HG02763 (cell line): ENCODE results near the gene MYO1C.
"Not testable (repeated sequence)": the region's sequence is repeated elsewhere in the genome, so short reads cannot be mapped to it uniquely, and the experiment has no call there.

ENCODE experiments used
- ATAC-seq: cut with Tn5 transposase; IDR thresholded peaks from one replicate; pipeline ENCODE4 v1.9.1; 2021; ENCODE audit warnings: mild to moderate bottlenecking, moderate library complexity; ENCODE audit not compliant: unreplicated experiment

Gene MYO1C

GRCh38 chr17:1467258-1467657 is 25.2 kb downstream of the MYO1C start:
- ATAC-seq, result no peak

DNA sequence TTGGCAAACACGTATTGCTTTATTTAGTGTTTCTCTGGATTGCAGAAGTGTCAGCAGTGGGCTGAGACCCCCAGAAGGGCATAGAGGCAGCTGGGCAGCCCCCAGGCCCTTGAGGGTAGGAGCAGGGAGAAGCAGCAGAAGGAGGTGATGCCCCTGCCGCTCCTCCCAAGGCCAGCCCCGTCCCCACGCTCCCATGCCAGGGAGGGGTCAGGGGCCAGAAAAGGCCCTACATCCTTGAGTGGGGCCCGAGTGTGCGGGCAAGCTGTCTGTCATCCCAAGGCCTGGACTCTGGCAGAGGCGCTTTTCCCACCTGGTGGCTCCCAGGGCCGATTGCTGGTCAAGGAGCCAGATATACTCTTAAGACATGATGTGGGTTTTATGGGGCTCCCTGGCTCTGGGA is 28.3 kb downstream of the MYO1C start:
- no peak for ATAC-seq

DNA sequence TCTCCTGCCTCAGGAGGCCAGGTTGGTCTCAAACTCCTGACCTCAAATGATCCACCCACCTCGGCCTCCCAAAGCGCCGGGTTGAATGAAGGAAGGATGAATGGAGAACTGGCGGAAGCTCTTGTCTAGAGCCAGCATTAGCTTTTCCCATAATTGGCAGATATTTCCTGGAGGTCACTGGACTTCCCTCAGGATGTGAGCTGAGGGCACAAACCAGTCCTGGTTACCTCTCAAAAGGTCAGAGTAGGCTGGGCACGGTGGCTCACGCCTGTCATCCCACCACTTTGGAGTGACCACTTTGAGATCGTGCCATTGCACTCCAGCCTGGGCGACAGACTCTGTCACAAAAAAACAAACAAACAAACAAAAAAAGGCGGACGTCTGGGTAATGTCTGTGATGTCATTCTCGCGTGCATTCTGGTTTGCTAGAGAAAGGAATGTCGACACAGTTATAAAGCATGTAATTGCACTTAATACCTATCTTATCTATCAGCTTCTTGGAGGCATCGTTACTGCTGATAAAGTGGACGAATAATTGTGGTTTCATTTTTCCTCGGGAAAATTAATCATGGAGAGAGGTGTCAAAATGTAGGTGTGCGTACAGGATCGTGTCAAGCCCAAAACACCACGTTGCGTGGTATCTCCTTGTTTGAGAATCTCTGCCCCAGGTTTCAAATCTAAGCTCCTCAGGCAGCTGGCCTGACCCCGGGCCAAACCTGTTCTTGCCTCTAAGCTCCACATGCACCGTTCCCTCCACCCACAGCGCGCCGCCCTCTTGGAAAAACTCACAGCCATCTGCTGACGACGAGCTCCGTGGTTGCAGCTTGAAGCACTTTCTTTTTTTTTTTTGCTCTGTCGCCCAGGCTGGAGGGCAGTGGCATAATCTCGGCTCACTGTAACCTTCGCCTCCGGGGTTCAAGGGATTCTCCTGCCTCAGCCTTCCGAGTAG is 30.0 kb downstream of the MYO1C start:
- no peak for ATAC-seq

DNA sequence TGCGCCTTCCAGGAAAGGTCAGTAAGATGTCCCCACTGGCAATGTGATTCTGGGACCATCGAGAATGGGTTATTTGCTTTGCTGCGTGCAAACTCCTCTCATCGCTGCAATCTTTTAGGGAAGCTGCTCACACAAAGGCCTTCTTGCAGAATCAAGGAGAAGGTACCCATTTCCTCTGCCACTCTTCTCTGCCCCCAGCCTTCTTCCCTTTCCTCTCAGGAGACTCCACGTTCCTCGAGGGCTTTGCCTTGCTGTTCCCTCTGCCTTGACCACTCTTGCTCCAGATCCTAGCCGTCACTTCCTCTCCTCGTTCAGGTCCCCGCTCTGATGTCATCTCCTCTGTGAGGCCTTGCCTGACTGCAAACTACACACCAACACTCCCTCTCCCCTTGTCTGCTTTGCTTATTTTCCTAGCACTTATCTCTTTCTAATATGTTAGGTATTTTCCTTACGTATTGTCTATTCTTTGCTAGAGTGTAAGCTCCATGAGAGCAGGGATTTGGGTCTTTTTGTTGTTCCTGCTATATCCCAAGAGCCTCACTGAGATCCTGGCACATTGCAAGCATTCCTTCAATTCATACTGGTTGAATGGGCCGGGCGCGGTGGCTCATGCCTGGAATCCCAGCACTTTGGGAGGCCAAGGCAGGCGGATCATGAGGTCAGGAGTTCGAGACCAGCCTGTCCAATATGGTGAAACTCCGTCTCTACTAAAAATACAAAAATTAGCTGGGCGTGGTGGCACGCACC is 31.1 kb downstream of the MYO1C start:
- no peak for ATAC-seq

DNA sequence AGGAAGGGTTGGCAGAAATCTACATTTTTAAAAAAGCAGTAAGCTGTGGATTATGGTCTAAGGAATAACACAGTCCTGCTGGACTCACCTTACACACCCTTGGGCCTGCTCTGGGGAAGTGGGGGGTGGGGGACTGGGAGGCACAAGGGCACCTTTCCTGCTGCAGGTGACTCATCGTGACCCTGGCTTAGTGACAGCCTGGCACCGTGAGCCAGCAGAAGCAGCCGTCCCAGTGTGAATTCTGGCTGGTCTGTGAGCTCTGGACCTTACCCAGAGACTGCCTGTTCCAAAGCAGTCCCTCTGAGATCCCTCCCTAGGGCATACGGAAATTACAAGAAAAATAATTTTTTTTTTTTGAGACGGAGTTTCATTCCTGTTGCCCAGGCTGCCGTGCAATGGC is 32.3 kb downstream of the MYO1C start:
- ATAC-seq, result no peak

- ATAC-seq, result peak; percentile 87
Measured at GRCh38 chr17:1455797-1456599, 36.5 kb downstream of the MYO1C start, which contains the start of gene CRK. CRK (minus strand) TSS chr17:1456232; CDS start chr17:1456117, 115 bp downstream.

- peak; percentile 31 for ATAC-seq
Measured at GRCh38 chr17:1455291-1455796, 37.1 kb downstream of the MYO1C start.

DNA sequence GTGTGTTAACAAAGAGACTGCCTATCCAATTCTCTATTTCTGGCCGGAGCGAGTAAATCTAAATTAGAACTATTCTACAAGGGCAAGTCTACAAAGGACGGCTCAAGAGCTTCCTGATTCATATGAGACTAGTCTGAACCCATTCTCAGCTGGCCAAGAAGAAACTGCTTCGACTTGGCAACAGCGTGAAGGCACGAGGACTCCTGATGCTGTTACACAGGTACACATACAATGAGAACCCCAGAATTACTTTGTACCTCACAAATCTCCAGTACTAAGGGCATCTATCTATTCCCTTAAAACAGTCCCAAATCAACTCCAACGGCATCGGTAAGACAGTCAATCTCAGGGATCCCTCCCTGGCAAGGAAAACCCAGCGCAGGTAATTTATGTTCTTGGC is 37.9 kb downstream of the MYO1C start:
- ATAC-seq, result no peak

DNA sequence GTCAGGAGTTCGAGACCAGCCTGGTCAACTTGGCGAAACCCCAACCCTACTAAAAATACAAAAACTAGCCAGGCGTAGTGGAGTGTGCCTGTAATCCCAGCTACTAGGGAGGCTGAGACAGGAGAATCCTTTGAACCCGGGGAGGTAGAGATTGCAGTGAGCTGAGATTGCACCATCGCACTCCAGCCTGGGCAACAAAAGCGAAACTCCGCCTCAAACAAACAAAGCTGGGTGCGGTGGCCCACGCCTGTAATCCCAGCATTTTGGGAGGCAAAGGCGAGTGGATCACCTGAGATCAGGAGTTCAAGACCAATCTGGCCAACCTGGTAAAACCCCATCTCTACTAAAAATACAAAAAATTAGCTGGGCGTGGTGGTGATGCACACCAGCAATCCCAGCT is 38.8 kb downstream of the MYO1C start:
- ATAC-seq, result not testable (repeated sequence)

DNA sequence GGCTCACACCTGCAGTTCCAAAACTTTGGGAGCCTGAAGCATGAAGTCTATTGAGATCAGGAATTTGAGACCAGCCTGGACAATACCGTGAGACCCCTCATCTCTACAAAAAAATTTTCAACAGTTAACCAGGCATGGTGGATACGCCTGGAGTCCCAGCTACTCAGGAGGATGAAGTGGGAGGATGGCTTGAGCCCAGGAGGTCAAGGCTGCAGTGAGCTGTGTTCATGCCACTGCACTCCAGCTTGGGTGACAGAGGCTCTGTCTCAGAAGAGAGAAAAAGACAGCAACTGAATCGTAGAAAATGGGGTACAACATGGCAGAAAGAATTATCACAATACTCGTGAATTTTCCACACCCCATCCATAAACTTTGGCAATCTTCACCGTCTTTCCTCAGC is 39.6 kb downstream of the MYO1C start:
- ATAC-seq, result no peak

- ATAC-seq, result not testable (repeated sequence)
Measured at GRCh38 chr17:1450261-1450660, 42.2 kb downstream of the MYO1C start.

DNA sequence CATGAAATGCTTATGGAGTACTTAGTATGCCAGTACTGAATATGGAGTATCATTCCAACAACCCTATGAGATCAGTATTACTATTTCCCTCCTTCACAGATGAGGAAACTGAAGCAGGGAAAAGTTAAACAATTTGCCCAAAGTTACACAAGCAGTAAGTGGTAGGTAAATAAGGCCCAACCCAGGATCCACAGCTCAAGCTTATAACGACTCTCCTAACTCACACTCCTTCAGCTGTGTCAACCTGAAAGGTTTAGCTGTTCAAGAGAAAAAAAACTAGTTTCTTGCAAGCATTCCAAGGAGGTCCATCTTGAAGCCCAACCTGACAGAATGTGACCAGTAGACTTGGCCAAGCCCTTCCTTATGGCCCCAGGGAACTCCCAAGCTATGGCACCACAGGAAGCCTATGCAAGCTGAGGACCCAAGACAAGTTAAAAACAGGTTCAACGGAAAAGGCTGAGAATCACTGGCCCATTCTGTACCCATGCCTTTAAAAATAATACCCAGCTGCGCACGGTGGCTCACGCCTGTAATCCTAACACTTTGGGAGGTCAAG is 43.0 kb downstream of the MYO1C start:
- no peak for ATAC-seq

DNA sequence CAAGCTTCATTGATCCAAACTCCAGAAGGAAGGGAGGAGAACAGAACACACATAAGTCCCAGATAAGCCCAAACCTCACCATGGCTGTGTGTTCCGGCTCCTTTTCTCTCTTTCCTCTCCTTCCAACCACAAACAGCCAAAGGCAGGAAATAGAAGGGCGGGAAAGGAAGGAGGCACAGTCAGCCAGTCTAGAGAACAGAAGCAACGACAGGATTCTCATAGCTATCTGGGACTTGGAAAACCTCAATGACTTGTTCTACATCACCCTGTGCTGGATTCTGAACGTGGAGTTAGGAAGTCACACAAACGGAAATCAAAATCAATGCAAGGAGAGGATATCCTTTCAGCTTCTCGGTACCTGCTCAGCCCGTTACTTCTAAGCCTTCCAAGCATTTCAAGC is 45.4 kb downstream of the MYO1C start:
- no peak for ATAC-seq

- no peak for ATAC-seq
Measured at GRCh38 chr17:1446201-1446600, 46.3 kb downstream of the MYO1C start.

- not testable (repeated sequence) for ATAC-seq
Measured at GRCh38 chr17:1445695-1446094, 46.8 kb downstream of the MYO1C start.

DNA sequence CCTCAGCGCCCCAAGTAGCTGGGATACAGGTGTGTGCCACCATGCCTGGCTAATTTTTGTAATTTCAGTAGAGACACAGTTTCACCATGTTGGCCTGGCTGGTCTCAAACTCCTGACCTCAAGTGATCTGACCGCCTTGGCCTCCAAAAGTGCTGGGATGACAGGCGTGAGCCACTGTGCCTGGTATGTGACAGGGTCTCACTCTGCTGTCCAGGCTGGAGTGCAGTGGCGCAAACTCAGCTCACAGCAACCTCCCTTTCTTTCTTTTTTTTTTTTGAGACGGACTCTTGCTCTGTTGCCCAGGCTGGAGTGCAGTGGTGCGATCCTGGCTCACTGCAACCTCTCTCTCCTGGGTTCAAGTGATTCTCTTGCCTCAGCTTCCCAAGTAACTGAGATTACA is 49.8 kb downstream of the MYO1C start:
- not testable (repeated sequence) for ATAC-seq

- no peak for ATAC-seq
Measured at GRCh38 chr17:1442187-1442586, 50.3 kb downstream of the MYO1C start.

DNA sequence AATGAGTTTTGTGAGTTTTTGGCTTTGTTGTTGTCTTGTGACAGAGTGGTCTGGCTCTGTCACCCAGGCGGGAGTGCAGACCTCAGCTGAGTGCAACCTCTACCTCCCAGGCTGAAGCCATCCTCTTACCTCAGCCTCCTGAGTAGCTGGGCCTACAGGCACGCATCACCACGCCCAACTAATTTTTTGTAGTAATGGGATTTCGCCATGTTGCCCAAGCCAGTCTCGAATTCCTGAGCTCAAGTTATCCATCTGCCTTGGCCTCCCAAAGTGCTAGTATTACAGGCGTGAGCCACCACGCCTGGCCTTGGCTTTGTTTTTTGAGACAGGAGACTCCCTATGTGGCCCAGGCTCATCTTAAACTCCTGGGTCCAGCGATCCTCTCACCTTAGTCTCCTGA is 51.6 kb downstream of the MYO1C start:
- no peak for ATAC-seq

- no peak for ATAC-seq
Measured at GRCh38 chr17:1438593-1439083, 53.8 kb downstream of the MYO1C start.

- no peak for ATAC-seq
Measured at GRCh38 chr17:1435326-1435725, 57.2 kb downstream of the MYO1C start.
